ENCODE results near the gene SRSF11.

The SRSF11 gene

DNA sequence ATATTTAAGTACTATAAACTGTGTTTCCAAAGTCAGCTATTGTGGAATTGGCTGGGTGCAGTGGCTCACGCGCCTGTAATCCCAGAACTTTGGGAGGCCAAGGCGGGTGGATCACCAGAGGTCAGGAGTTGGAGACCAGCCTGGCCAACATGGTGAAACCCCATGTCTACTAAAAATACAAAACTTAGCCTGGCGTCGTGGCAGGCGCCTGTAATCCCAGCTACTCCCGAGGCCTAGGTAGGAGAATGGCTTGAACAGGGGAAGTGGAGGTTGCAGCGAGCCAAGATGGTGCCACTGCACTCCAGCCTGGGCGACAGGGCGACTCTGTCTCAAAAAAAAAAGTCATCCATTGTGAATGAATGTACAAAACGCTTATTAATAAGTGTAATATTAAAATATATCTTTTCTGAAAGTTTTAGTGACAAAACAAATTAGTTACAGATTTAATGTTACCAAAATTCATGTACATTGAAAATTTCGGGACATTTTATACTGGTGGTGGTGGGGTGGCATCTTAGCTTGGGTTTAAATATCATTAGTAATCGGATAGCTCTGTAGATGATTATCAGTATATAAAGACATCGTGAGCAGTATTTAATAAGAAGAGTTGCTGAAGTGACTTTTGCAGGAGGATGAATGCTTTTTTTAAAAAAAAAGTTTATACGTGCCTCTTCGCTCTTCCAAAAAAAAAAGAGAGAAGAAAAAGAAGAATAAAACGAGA is 503 bp upstream of the SRSF11 start:
- no peak for DNase-seq (ENCODE audit: low read depth in 3 of 3)

DNA sequence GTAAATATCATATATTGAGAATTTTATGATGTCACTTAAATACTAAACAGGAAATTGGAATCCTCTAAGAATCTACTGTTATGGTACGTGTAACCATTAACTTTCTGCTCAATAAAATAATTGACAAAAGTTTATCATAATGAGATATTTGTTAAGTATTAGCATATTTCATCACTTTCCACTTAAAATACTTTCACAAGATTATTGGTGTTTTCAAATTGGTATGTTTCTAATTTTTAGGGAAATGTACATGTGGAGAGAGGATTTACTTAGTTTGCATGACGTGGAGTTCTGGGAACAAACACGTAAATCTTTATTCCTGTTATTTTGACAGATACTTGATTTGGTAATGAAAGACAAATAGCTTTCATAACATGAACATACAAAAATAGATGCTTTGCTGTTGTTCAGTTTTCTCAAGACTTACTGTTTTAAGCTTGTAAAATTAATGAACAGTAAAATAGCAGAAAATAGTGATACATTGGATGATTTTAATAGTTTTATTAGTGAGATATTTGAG is 1.6 kb downstream of the SRSF11 start:
- no peak for DNase-seq (ENCODE audit: low read depth in 3 of 3)

DNA sequence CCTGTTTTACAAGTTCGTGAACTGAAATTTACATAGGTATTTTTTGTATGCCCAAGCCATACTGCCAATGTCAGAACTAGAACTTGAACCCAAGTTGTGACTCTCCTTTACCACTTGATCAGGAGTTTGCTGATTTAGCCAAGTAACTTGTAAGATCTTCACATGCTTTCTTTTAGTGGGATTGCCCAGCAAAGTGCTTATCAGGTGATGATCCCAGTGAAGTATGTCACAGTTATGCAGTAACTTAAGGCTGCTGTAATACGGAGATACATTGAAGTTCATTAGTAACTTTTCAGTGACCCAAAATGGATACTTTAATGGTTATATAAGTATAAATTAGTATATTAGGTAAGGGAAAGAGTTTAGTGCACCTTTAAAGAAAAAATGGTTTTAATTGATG is 3.8 kb downstream of the SRSF11 start:
- no peak for DNase-seq (ENCODE audit: low read depth in 3 of 3)

DNA sequence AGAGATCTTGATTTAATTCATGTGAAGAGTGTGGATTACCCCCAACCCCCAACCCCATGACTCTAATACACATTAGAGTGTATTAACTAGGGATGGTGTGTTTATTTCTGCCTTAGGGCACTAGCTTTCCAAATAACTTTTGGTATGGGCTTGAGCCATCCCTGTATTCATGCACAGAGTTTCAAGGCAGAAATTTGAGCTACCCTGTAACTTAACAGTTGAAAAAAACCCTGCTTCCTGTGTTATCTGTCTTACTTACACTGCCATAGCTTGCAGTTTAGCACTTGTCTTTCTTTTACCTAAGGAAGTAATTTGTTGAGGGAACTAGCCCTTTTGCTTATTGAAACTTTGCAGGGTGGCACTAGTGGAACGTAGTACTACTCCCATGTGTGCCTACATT is 6.3 kb downstream of the SRSF11 start:
- no peak for DNase-seq (ENCODE audit: low read depth in 3 of 3)

DNA sequence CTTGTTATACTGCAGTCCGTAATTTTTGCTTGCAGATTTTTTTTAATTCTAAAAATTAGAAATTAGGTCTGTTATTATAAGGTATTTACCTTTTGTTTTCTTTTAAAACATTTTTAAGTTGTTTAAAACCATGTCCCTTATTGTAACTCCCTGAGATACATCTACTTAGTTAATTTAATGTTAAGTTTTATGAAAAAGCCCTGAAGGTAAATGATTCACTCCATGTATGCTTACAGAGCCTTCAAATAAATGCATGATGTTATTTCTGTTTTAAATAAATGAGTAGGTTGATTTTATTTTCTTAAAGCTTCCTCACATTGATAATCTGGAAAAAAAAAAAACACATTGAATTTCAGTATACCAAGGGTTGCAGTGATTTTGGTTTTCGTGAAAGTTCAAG is 7.5 kb downstream of the SRSF11 start:
- DNase-seq (ENCODE audit: low read depth in 3 of 3) = no peak

DNA sequence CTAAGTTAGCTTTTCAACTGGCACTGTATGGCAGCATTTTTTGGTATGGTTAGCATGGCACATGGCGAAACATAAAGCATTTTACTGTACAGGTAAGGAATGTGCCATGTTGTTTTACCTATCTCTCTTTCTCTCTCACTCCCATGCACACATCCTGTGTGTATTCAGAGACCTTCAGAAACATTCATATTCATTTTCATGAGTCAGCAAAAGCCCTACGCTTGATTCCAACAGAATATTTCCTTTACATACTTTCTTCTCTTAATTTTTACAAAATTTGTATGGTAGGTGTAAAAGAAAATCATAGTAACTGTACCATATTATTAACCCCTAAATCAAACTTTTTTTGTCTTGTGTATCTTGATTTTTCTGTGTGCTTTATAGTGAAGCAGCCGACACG is 10.3 kb downstream of the SRSF11 start:
- no peak for DNase-seq (ENCODE audit: low read depth in 3 of 3)

DNA sequence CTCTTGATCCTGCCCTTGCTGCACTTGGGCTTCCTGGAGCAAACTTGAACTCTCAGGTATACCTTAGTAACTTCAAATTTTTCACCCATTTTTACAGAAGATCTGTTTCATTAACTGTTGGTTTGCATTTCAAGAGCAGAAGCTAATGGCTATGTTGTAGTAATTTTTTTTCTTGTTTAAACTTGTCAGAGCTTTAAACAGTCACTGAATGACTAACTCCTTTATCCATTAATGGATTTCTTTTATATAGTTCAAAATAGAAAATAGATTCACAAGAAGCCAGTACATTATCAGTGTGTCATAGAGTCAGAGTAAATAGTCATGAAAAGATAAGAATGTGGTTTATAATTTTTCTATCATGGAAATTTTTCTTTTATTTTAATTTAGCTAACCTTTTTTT is 13.6 kb downstream of the SRSF11 start:
- no peak for DNase-seq (ENCODE audit: low read depth in 3 of 3)

DNA sequence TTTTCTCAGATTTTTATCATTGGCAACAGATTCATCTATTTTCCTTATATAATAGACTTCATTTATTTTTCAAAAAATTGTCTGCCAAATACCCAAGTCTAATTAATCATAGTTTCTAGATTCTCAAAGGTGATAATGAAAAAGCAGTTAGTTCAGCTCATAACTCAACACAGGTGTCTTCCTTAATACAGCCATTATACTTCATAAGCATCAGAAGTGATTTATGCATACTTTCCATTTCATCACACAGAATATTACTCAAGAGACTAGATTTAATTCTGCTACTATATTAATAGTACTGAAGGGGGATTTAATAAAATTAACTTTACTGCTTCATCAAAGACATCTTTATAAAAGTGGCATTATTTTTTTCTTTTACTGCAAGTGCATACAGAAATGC is 18.8 kb downstream of the SRSF11 start:
- DNase-seq (ENCODE audit: low read depth in 3 of 3) = no peak

DNA sequence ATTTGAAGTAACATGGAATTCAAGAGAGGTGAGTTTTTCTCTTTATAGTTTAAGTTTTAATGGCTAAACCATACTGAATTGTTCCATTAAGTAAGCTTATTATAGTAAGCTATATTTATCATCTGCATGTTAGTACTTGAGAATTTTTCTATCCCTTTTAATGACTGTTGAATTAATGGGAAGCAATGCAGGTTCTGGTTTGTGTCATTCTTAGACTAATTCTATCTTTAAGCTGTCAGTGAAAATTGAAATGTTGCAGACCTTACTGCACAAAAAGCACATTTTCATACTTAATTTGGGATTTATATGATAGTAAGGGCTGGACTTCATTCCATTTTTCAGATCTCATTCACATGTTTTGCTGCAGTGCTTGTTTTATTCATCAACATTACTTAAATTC is 25.9 kb downstream of the SRSF11 start:
- no peak for DNase-seq (ENCODE audit: low read depth in 3 of 3)

DNA sequence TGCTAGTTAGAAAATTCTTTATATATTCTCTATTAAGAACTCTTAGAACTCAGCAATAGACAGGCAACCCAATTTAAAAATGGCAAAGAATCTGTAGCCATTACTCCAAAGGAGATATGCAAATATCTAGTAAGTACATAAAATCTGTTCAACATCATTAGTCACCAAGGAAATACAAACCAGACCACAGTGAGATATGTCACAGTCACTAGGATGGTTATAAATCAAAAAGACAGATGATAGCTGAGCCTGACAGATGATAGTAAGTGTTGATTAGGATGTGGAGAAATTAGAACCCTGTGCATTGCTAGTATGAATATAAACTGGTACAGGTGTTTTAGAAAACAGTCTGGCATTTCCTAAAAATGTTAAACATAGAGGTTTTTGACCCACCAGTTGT is 26.6 kb downstream of the SRSF11 start:
- no peak for DNase-seq (ENCODE audit: low read depth in 3 of 3)

DNA sequence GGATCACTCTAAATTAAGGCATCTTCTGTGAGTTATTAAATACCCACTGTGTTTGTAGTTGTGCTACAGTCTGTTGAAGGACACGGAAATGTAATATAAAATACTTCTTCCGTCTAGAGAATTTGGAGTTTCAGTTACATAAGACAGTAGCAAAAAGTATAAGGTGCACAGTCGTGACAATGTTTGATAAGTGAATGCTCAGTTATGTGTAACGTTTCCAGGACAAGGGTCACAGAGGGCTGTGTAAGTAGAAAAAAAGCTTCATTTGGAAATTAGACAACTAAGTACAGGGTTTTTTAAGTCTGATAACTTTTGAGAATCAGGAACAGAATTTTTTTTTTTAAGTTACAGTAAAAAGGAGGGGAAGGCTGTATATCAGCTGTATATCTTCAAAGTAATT is 27.5 kb downstream of the SRSF11 start:
- DNase-seq (ENCODE audit: low read depth in 3 of 3) = no peak

DNA sequence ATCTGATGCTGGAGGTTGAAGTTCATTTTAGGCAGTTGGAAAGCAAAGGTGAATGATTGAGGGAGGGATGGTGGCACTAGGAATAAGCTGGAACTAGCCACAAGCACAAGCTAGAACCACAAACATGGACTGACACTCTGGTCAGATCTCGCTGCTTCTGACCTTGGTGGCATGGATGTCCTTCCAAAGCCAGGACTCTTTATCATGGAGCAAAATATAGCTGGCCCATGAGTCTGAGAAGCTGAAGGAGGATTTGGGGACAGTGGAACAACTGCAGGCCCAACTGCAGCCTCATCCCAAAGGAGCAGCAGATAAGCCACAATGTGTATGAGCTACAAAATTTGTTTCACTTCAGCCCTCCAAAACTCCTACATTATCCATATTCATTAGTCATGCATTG is 35.5 kb downstream of the SRSF11 start:
- no peak for DNase-seq (ENCODE audit: low read depth in 3 of 3)

DNA sequence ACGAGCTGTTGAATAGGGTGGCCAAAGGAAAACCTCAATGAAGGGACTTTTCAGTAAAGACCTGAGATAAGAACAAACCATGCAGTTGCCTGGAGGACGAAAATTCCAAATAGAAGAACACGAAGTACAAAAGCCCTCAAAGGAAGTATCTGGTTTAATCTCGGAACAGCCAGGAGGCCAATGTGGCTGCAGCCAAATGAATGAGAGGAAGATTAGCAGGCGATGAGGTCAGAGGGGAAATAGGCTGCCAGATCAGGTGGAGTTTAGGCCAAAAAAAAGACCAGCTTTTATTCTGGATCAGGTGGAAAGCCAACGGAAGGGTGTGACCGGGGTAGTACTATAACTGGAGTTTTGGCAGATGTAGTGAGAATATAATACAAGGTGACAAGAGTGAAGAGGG is 43.7 kb downstream of the SRSF11 start:
- DNase-seq (ENCODE audit: low read depth in 3 of 3) = no peak

DNA sequence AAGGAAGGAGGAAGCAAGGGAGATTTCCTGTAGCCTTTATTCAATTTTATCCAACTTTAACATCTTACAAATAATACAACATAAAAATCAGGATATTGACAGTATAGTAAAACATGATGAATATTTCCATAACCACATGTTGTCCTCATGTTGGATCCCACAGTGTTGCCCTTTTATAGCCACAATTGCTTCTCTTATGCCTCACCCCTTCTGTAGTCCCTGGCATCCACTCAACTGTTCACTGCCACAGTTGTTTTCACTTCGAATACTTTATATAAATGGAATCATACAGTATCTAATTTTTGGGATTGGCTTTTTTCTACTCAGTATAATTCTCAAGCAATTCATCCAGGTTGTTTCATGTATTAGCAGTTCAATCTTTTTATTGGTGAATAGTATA is 44.8 kb downstream of the SRSF11 start:
- no peak for DNase-seq (ENCODE audit: low read depth in 3 of 3)

DNA sequence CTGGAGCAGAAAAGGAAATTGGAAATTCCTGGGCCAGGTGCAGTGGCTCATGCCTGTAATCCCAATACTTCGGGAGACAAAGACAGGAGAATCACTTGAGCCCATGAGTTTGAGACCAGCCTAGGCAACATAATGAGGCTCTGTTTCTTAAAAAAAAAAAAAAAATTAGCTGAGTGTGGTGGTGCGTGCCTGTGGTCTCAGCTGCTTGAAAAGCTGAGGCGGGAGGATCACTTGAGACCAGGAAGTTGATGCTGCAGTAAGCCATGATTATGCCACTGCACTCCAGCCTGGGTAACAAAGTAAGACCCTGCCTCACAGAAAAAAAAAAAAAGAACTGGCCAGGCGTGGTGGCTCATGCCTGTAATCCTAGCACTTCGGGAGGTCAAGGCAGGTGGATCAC is 56.7 kb downstream of the SRSF11 start:
- DNase-seq (ENCODE audit: low read depth in 3 of 3) = no peak

DNA sequence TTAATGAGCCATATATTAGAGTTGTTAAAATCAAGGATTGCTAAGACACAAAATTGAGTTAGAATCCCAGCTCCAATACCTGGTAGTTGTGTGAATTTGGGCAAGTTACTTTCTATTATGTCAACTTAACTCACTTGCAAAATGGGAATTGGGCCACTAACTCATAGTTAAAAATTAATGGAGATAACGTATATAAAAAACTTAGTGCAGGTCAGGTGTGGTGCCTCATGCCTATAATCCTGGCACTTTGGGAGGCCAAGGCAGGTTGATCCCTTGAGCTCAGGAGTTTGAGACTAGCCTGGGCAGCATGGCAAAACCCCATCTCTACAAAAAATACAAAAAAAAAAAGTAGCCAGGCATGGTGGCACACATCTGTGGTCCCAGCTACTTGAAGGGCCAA is 57.5 kb downstream of the SRSF11 start:
- DNase-seq (ENCODE audit: low read depth in 3 of 3) = no peak

DNA sequence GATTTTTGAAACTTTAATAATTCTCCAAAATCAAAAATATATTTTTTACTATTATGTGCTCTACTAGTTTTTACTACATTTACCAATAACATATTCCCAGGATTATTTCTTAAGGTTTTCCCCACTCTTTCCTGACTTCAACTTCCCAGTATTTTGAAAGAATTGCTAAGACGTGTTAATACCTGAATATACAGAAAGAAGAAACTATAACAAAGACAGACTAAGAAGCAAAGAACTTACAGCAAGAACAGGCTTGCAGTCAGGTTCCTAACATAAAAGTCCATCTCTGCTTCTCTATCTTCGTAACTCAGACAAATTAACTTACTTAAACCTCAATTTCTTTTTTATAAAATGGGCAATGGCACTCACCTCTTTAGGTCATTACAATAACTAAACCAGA is 63.2 kb downstream of the SRSF11 start:
- DNase-seq (ENCODE audit: low read depth in 3 of 3) = no peak

DNA sequence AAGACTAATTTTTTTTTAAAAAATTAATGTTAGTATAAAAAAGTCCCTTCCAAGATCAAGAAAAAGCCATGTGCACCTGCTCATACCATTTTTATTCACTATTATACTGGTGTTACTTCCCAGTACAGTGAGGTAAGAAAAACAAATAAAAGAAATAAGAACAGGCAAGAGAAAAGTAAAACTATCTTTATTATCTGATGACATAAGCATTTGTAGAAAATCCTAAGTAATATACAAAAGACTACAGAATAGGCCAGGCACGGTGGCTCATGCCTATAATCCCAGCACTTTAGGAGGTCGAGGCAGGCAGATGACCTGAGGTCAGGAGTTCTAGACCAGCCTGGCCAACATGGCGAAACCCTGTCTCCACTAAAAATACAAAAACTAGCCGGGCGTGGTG is 65.3 kb downstream of the SRSF11 start:
- no peak for DNase-seq (ENCODE audit: low read depth in 3 of 3)

DNA sequence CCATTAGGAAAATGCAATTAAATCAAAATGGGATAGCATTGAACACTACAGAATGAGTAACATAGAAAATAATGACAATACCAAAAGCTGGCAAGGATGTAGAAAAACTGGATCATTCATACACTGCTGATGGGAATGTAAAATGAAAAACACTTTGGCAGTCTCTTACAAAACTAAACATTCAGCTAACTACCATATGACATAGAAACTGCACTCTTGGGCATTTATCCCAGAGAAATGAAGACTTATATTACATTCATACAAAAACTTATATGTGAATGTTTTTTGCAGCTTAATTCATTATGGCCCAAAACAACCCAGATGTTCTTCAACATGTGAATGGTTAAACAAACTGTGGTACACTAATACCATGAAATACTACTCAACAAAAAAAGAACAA is 67.0 kb downstream of the SRSF11 start:
- DNase-seq (ENCODE audit: low read depth in 3 of 3) = no peak

DNA sequence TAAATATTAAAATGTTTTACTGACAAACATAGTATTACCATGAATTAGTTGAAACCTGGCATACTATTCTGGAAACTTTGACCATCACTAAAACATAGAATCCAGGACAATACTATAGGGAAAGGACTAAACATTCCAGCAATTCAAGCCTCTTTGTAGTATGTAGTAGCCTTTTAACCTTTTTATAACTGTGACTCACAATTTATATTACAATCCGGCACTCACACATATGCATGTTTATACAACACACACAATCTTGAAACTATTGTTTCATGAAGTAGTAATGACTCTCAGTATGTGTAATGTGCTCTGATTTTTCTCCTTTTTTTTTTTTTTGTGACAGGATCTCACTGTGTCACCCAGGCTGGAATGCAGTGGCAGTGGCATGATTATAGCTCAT is 69.0 kb downstream of the SRSF11 start:
- no peak for DNase-seq (ENCODE audit: low read depth in 3 of 3)

DNA sequence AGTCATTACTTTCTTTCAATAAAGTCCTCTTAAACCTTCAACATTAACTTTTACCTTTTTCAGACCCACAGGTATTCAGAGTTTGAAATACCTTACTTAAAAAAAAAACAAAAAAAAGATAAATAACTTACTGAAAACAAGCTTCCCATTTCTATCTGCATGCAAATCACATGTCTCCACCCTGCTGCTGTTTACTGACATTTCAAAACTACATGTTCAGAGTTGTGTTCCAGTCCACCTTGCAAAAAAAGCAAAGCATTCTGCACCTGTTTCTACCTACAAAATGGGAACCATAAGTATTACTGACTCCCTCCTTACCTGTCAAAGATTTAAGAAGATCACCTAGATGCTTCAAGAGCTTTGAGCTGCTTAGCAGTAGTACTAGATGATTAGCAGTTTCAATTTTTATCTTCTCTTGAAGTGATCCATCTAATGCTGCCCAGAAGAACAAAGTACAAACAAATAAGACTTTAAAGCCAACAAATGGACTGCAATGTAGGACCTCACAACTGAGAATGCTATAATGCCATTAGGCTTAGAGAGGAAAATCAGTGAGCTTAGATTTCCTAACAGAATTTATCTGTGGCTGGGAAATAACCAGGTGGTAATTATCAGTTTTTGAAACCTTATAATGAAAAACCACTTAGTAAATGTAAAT is 72.1 kb downstream of the SRSF11 start:
- no peak for DNase-seq (ENCODE audit: low read depth in 3 of 3)

DNA sequence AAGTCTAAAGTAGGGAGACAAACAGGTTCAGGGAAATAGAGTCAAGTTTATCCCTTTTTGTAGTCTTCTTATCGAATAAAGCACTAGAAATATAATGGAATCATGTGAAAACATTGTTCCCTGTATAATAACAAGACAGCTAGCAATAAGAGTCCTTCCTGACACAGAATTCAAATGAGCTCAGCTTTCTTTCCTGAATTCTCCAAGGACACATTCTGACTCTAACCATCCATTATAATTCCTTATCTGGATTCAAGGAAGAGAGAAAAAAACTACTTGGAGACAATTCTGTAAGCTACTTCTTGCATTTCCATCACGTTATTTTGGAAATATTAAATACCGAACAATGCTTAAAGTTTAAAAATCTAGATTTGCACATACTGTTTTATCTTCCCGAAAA is 74.6 kb downstream of the SRSF11 start:
- no peak for DNase-seq (ENCODE audit: low read depth in 3 of 3)

DNA sequence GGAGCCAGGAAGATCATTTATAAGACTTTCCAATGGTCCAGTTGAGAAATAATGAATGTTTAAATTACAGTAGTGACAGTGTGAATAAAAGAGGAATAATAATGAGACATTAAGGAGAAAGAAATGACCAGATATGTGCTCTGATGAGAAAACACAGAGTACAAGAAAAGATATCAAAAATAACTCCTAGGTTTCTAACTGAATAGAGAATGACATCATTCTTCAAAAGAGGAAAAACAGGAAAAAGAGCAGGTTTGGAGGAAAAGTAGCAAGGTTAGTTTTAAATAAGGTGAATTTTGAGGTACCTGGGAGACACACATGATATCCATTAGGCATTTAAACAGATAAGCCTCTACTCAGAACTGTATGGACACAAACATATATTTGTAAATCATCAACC is 78.3 kb downstream of the SRSF11 start:
- DNase-seq (ENCODE audit: low read depth in 3 of 3) = no peak

Data from stimulated activated CD4-positive, alpha-beta T cell treated with anti-CD3 and anti-CD28 coated beads, TNF-alpha, amount 100 ng/mL, for 48 hours (primary cell).